ENCODE results near the gene FAM114A2. TPM values are rescaled to one million over a fixed set of nuclear protein-coding genes. Genes with fewer than 3 reads are reported as not detected.

Gene FAM114A2
- polyA plus RNA-seq, 10 donors, result 15.2 to 24.0 (median 19.6) TPM

GRCh38 chr5:153952057-153952456 lies 86.7 kb downstream of the FAM114A2 start:
- DNase-seq, result no peak

DNA sequence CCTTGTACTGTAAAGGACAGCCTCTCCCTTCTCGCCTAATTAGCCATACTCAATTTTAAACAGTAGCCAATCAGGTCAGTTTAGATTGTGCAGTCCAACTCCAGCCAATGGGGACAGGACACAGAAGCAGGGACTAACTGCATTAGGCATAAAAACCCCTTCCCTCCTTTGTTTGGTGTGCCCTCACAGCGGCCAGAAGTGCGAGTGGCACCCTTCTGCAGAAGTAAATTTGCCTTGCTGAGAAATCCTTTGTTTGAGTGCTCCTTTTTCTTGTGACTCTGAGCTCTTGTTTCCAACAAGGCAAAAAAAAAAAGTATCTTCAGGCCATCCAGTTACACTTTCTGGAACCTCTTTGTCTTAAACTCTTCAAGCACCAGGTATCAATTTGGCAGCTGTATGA lies 97.4 kb downstream of the FAM114A2 start:
- DNase-seq, result no peak

Other genes starting within 250 kb of the FAM114A2 start
- 10 to 100 TPM; 21.5 to 32.7 (median 27.7) TPM for gene MFAP3, start 57 bp upstream of the FAM114A2 start, polyA plus RNA-seq (ENCODE audit: insufficient read length in 10 of 10)
- 10 to 100 TPM; 19.7 to 27.9 (median 23.3) TPM for gene GALNT10, start 151.8 kb upstream of the FAM114A2 start, polyA plus RNA-seq (ENCODE audit: insufficient read length in 10 of 10)

Data from muscle of back (tissue), 11 donors.